K562 (cell line): ENCODE measurements around the gene ZC3H10. TPM values are rescaled to one million over a fixed set of nuclear protein-coding genes. Genes with fewer than 3 reads are reported as not detected.

ENCODE experiments used
- ARID2 ChIP-seq: fragments of 450-650 bp; IDR thresholded peaks from 2 replicates; pipeline ENCODE4 v1.6.1; 2017; ENCODE audit warnings: antibody characterized with exemption, mild to moderate bottlenecking
- CBFA2T3 ChIP-seq: fragments of 450-650 bp; IDR thresholded peaks from 2 replicates; pipeline ENCODE4 v1.6.1; 2017
- GTF2A2 ChIP-seq: IDR thresholded peaks from 2 replicates; pipeline ENCODE4 v1.6.1; 2016; ENCODE audit warnings: mild to moderate bottlenecking, missing genetic modification characterization, missing compliant biosample characterization
- HIVEP1 ChIP-seq: fragments of 250-450 bp; sonication (Bioruptor Pico); IDR thresholded peaks from 2 replicates; pipeline ENCODE4 v1.4.0; 2020; ENCODE audit warnings: mild to moderate bottlenecking
- JUND ChIP-seq, 2 experiments: IDR thresholded peaks; 2 replicates in 1 of 2; 3 replicates in 1 of 2; pipeline ENCODE4 v1.6.1; 2011; ENCODE audit warnings: borderline replicate concordance in 2 of 2, low read depth in 2 of 2, low read length in 2 of 2, improper control_type of control experiment in 1 of 2, missing biosample characterization in 1 of 2, missing genetic modification characterization in 1 of 2, missing genetic modification reagents in 1 of 2
- NR2C2 ChIP-seq, 2 experiments: fragments of 200-800 bp in 1 of 2; sonication (Bioruptor generic) in 1 of 2; sonication (generic) in 1 of 2; formaldehyde crosslinking in 1 of 2; IDR thresholded peaks; 2 replicates each; pipeline versions ENCODE4 v1.6.1 to v1.8.0; 2016 to 2022; ENCODE audit warnings: mild to moderate bottlenecking in 1 of 2, missing compliant biosample characterization in 1 of 2, missing genetic modification characterization in 1 of 2, missing genetic modification reagents in 1 of 2
- PHF21A ChIP-seq: fragments of 450-650 bp; IDR thresholded peaks from 2 replicates; pipeline ENCODE4 v1.6.1; 2017; ENCODE audit warnings: low read depth, borderline replicate concordance
- POLR3A ChIP-seq: IDR thresholded peaks from 2 replicates; pipeline ENCODE4 v1.6.1; 2011; ENCODE audit warnings: borderline replicate concordance, mild to moderate bottlenecking, moderate library complexity; ENCODE audit not compliant: insufficient read length, insufficient read depth; ENCODE audit errors: extremely low read depth
- RBM15 ChIP-seq: fragments of 200-400 bp; formaldehyde crosslinking; IDR thresholded peaks from 2 replicates; pipeline ENCODE4 v1.6.1; 2018; ENCODE audit warnings: mild to moderate bottlenecking, low read length, moderate library complexity; ENCODE audit not compliant: insufficient read depth
- SMAD4 ChIP-seq: fragments of 250-450 bp; sonication (Bioruptor Pico); conservative IDR thresholded peaks from 2 replicates; pipeline ENCODE4 v1.8.0; 2021; ENCODE audit warnings: inconsistent platforms, mild to moderate bottlenecking, moderate library complexity
- STAT5A ChIP-seq: IDR thresholded peaks from 2 replicates; pipeline ENCODE4 v1.6.1; 2012; ENCODE audit warnings: low read length, inconsistent platforms, borderline replicate concordance
- TAF1 ChIP-seq: IDR thresholded peaks from 2 replicates; pipeline ENCODE4 v1.6.1; 2011; ENCODE audit warnings: mild to moderate bottlenecking, low read length, moderate library complexity; ENCODE audit not compliant: insufficient read depth, control insufficient read depth, severe bottlenecking; ENCODE audit errors: extremely low read depth
- TAF9B ChIP-seq: fragments of 450-650 bp; IDR thresholded peaks from 2 replicates; pipeline ENCODE4 v1.6.1; 2018; ENCODE audit warnings: mild to moderate bottlenecking; ENCODE audit not compliant: partially characterized antibody
- XRCC4 ChIP-seq: IDR thresholded peaks from one replicate; pipeline ENCODE4 v1.6.1; 2011; ENCODE audit not compliant: insufficient read depth, insufficient read length; ENCODE audit errors: extremely low read depth
- ZBTB5 ChIP-seq: fragments of 450-650 bp; IDR thresholded peaks from 2 replicates; pipeline ENCODE4 v1.6.1; 2017; ENCODE audit warnings: antibody characterized with exemption
- ZFPM2 ChIP-seq: fragments of 250-450 bp; sonication (Bioruptor Pico); IDR thresholded peaks from 2 replicates; pipeline ENCODE4 v1.5.1; 2022; ENCODE audit warnings: mild to moderate bottlenecking
- ZNF282 ChIP-seq: sonication (generic); formaldehyde crosslinking; IDR thresholded peaks from 2 replicates; pipeline ENCODE4 v1.8.1; 2023; ENCODE audit warnings: missing genetic modification reagents
- ZNF511 ChIP-seq: sonication (generic); formaldehyde crosslinking; IDR thresholded peaks from 2 replicates; pipeline ENCODE4 v1.8.0; 2022; ENCODE audit warnings: mild to moderate bottlenecking, missing genetic modification reagents
- ZNF707 ChIP-seq: fragments of 250-450 bp; sonication (Bioruptor Pico); conservative IDR thresholded peaks from 2 replicates; pipeline ENCODE4 v1.8.0; 2022; ENCODE audit warnings: inconsistent platforms, mild to moderate bottlenecking, moderate library complexity
- polyA plus RNA-seq, 8 experiments: library from polyadenylated mRNA; depleted of rRNA in 4 of 8; stranded (reverse) in 5 of 8; unstranded in 3 of 8; fragments of >200 nt; fragmentation: Nextera tagmentation in 2 of 8; fragmentation: Illumina TruSeq in 1 of 8; extraction: Ambion mirVana in 2 of 8; extraction: Trizol in 1 of 8; gene quantifications; 2 replicates each; pipeline versions ENCODE4 v1.2.1 to v1.2.3, GENCODE V29; 2011 to 2014; ENCODE audit warnings: inconsistent platforms in 1 of 8, missing spikeins in 1 of 8
- total RNA-seq, 7 experiments: library from RNA; depleted of rRNA in 6 of 7; stranded (reverse); fragments of >200 nt in 6 of 7; fragmentation: Illumina TruSeq in 2 of 7; extraction: Trizol in 2 of 7; gene quantifications; 2 replicates each; pipeline versions ENCODE4 v1.2.1 to v1.2.3, GENCODE V29; 2011 to 2021; ENCODE audit warnings: low replicate concordance in 1 of 7
- TF ChIP-seq, protein P1 (sequence below): fragments of 450-650 bp; conservative IDR thresholded peaks from 2 replicates; pipeline ENCODE4 v1.6.1; 2016; ENCODE audit warnings: missing genetic modification characterization, low read depth, mild to moderate bottlenecking, missing compliant biosample characterization, moderate library complexity
- TF ChIP-seq, protein P2 (sequence below): fragments of 450-650 bp; IDR thresholded peaks from one replicate; pipeline ENCODE4 v1.6.1; 2018; ENCODE audit warnings: mild to moderate bottlenecking, moderate library complexity; ENCODE audit not compliant: partially characterized antibody
- TF ChIP-seq, protein P3 (sequence below): fragments of 450-650 bp; formaldehyde crosslinking; IDR thresholded peaks from 2 replicates; pipeline ENCODE4 v1.4.0; 2020; ENCODE audit warnings: mild to moderate bottlenecking, moderate library complexity

ZC3H10 gene
- total and polyA plus RNA-seq, 9 of the 15 experiments (the other 6 are each of a cell fraction or from before 2014, with no cell fraction given), result 0.31 to 4.1 (median 1.6) TPM

DNA sequence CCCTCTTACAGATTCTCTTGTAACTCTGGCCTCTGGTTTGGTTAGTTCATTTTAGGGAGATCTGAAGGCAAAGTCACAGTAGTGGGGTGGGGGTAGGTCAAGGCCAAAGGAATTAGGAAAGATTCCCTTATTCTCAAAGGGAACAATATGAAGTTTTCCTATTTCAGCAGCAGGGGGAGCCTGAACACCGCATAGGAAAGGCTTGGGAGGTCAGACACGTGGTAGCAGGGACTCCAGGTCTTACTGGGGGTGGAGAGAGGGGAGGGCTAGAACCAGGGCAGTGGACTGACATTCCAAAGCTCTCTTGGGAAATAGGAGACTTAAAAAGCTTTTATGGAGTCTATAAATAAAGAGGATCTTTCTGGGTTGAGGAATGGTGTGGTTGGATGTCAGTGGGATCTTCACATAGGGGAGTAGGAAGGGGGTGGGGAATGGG lies 1.3 kb downstream of the ZC3H10 start (continued):
- TF ChIP-seq TAF9B (no peak), ARID2 (peak; percentile 65; the same call in 1 of the 2 replicates), JUND (IDR thresholded peaks at IDR 0.05; ENCODE audit: borderline replicate concordance, low read depth, low read length) (peak; percentile 49; the same call in 1 of the 2 replicates), JUND (tag; IDR thresholded peaks at IDR 0.05; ENCODE audit: borderline replicate concordance, low read depth, low read length) (no peak), XRCC4 (no peak), SMAD4 (no peak), POLR3A (no peak), RBM15 (no peak), ZNF282 (CRISPR knock-in tag) (no peak), PHF21A (no peak), CBFA2T3 (no peak), TAF1 (no peak), ZNF707 (CRISPR knock-in tag) (no peak), NR2C2 (CRISPR knock-in tag; IDR thresholded peaks at IDR 0.05) (no peak), NR2C2 (tag; IDR thresholded peaks at IDR 0.05) (no peak; the same call in 1 of the 2 replicates), ZNF511 (no peak), ZFPM2 (CRISPR knock-in tag) (no peak), HIVEP1 (CRISPR knock-in tag) (no peak), ZBTB5 (no peak), STAT5A (no peak), GTF2A2 (tag) (no peak)
- TF ChIP-seq, protein P1, sequence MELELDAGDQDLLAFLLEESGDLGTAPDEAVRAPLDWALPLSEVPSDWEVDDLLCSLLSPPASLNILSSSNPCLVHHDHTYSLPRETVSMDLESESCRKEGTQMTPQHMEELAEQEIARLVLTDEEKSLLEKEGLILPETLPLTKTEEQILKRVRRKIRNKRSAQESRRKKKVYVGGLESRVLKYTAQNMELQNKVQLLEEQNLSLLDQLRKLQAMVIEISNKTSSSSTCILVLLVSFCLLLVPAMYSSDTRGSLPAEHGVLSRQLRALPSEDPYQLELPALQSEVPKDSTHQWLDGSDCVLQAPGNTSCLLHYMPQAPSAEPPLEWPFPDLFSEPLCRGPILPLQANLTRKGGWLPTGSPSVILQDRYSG, result no peak
- TF ChIP-seq, protein P2, sequence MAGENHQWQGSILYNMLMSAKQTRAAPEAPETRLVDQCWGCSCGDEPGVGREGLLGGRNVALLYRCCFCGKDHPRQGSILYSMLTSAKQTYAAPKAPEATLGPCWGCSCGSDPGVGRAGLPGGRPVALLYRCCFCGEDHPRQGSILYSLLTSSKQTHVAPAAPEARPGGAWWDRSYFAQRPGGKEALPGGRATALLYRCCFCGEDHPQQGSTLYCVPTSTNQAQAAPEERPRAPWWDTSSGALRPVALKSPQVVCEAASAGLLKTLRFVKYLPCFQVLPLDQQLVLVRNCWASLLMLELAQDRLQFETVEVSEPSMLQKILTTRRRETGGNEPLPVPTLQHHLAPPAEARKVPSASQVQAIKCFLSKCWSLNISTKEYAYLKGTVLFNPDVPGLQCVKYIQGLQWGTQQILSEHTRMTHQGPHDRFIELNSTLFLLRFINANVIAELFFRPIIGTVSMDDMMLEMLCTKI, result no peak
- TF ChIP-seq, protein P3, sequence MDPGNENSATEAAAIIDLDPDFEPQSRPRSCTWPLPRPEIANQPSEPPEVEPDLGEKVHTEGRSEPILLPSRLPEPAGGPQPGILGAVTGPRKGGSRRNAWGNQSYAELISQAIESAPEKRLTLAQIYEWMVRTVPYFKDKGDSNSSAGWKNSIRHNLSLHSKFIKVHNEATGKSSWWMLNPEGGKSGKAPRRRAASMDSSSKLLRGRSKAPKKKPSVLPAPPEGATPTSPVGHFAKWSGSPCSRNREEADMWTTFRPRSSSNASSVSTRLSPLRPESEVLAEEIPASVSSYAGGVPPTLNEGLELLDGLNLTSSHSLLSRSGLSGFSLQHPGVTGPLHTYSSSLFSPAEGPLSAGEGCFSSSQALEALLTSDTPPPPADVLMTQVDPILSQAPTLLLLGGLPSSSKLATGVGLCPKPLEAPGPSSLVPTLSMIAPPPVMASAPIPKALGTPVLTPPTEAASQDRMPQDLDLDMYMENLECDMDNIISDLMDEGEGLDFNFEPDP, result no peak
